Kidney (tissue), 14 donors: ENCODE measurements around the gene CLIC4. TPM values are rescaled to one million over a fixed set of nuclear protein-coding genes. Genes with fewer than 3 reads are reported as not detected.

Experiments used
- DNase-seq, 5 donors: peaks; one replicate each; pipeline ENCODE4 v3.0.0-alpha.2; 2013 to 2020
- FAIRE-seq: peaks from 2 replicates; lab custom pipeline; 2012; peaks lifted over from hg19 to GRCh38; lab: Jason Lieb, UNC
- H3K27ac ChIP-seq, 2 donors: one replicate each; pipeline ENCODE4 v1.7.0; 2013; ENCODE audit warnings: low read depth in 2 of 2, low read length in 2 of 2, inconsistent platforms in 1 of 2
- H3K27me3 ChIP-seq: one replicate; pipeline ENCODE4 v1.7.1; 2013; ENCODE audit warnings: low read length, inconsistent platforms; ENCODE audit not compliant: control insufficient read depth, insufficient read depth
- H3K36me3 ChIP-seq, 3 donors: one replicate each; pipeline versions ENCODE4 v1.7.0 to v1.7.1; 2013; ENCODE audit warnings: low read length in 3 of 3, control low read depth in 1 of 3, inconsistent platforms in 1 of 3; ENCODE audit not compliant: insufficient read depth in 3 of 3, control insufficient read depth in 2 of 3
- H3K4me1 ChIP-seq, 3 donors: one replicate each; pipeline versions ENCODE4 v1.7.0 to v1.7.1; 2013; ENCODE audit warnings: low read length in 3 of 3, inconsistent platforms in 1 of 3, low read depth in 1 of 3; ENCODE audit not compliant: control insufficient read depth in 2 of 3, insufficient read depth in 2 of 3
- H3K4me3 ChIP-seq, 3 donors: one replicate each; pipeline versions ENCODE4 v1.7.0 to v1.8.1; 2013; ENCODE audit warnings: low read length in 3 of 3, control low read depth in 1 of 3, inconsistent platforms in 1 of 3
- H3K9ac ChIP-seq, 3 donors: one replicate each; pipeline versions ENCODE4 v1.7.0 to v1.7.1; 2013; ENCODE audit warnings: low read length in 3 of 3, control low read depth in 1 of 3, inconsistent platforms in 1 of 3
- H3K9me3 ChIP-seq, 3 donors: one replicate each; pipeline versions ENCODE4 v1.7.0 to v1.7.1; 2013; ENCODE audit warnings: low read length in 3 of 3, control low read depth in 1 of 3, inconsistent platforms in 1 of 3; ENCODE audit not compliant: control insufficient read depth in 2 of 3, insufficient read depth in 1 of 3
- CTCF ChIP-seq: IDR thresholded peaks from 3 replicates; pipeline ENCODE4 v1.5.1; 2012; ENCODE audit warnings: mild to moderate bottlenecking, moderate library complexity, borderline replicate concordance; ENCODE audit not compliant: insufficient read depth; ENCODE audit errors: extremely low read depth
- intact Hi-C: fragments of 100-400 bp; cut with DNase I; formaldehyde crosslinking; loops from one replicate; pipeline ENCODE4 v1.11.1; 2022
- polyA plus RNA-seq: library from polyadenylated mRNA; stranded (reverse); fragments of 350-450 nt; fragmentation: Illumina TruSeq; extraction: RNeasy Lipid Tissue Mini Kit (QIAGEN cat#74804); gene quantifications from one replicate; pipeline ENCODE4 v1.2.3, GENCODE V29; 2014; ENCODE audit warnings: low read depth, low replicate concordance; ENCODE audit not compliant: insufficient read depth
- total RNA-seq: library from RNA; stranded (reverse); fragmentation: NEBNext Ultra II Directional; extraction: Animal tissue kit (Norgen Biotek cat#: 25700); gene quantifications from one replicate; pipeline ENCODE4 v1.2.1, GENCODE V29; 2021
- donor health status: control.
- donor health status: control.
- donor health status: control.
- donor health status: control.
- donor health status: control.
- donor health status: DM: yes; HTN: yes; CAD: no.
- donor health status: Normal renal cell carcinoma (clear cell type).

Gene CLIC4
- total and polyA plus RNA-seq, 2 donors from 2014 or later, result 72.7 to 315 TPM

DNA sequence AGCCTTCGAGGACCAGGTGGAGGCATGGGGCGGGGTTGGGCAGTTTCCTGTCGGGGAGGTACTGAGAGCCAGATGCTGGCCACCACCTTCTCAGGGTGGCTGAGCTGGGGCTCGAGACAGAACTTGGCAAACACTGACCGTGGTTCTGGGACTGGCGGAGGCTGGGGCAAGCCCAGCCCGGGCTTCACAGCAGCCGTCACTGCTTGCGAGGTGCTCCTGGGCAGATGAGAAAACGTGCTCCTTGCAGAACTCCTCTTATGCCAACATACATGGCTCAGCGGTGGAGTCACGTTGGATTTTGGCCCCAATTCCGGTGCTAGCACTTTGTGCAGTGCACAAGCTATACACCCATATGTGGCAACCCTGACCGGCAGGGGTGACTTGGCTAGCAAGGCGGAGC, 115.6 kb downstream of the CLIC4 start:
- DNase-seq (no peak), FAIRE-seq (no peak)
- Histone ChIP-seq H3K9me3 (no peaks in the 10 kb centered on the region), H3K27me3 (no peaks in the 10 kb centered on the region), H3K27ac (no peak overlapping the region), H3K4me1 (peaks cover 0 to 4% (median 0%) of the 10 kb centered on the region in 3 donors), H3K9ac (no peak overlapping the region), H3K4me3 (no peak overlapping the region), H3K36me3 (no peaks in the 10 kb centered on the region)
- no peak for TF ChIP-seq CTCF
- intact Hi-C loops, result no loop called here

DNA sequence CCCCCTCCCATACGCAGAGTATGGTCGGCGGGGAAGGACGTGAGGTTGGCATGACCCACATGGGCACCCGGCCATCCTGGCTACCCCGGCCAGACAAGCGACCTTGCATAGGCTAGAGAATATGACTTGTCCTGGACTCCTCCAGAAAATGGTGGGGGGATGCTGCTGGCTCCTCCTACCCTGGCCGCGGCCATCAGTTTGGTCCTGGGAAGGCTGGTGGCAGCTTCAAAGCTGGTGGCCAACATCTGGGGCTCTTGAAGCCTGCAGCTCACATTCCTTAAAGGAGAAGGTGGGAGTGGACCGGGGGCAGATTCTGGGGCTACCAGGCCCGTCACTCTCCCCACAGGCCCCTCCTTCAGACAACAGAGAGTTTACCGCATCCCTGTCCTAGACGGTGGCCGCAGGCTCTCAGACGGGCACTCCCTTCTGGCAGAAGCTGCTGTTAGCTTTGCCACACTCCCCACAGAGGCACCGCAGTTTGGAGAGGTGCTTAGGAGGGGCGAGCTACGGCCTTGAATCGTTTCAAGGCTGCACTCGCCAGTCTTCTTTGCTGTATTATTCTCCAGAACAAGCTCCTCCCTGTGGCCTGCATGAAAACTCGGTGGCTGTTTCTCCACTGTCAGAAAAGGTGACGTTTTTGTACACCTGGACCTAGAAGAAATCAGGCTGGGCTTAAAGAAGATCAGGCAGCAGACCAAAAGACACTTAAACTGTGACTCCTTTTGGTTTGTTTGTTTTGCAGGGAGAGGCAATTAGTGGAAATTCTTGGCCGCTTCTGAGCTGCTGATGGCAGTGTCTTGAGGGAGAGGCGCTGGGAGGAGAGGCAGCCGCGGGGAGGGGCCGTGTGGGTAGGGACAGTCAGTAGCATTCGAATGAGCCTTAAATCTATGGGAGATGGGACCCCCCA, 116.8 kb downstream of the CLIC4 start:
- FAIRE-seq (no peak), DNase-seq (peak in 3 of 5 donors; percentile 41 to 65 (median 45))
- peaks cover 0 to 4% (median 0%) of the 10 kb centered on the region in 3 donors for H3K4me1 ChIP-seq
- H3K9me3 ChIP-seq, result no peaks in the 10 kb centered on the region
- H3K27me3 ChIP-seq, result no peaks in the 10 kb centered on the region
- H3K4me3 ChIP-seq, result no peak overlapping the region
- no peak overlapping the region for H3K9ac ChIP-seq
- intact Hi-C loops, result no loop called here
- no peaks in the 10 kb centered on the region for H3K36me3 ChIP-seq
- H3K27ac ChIP-seq, result no peak overlapping the region
- no peak for TF ChIP-seq CTCF

- Histone ChIP-seq H3K27ac (no peak overlapping the region), H3K4me3 (no peak overlapping the region), H3K9ac (no peak overlapping the region), H3K27me3 (no peaks in the 10 kb centered on the region), H3K4me1 (peaks cover 0 to 4% (median 0%) of the 10 kb centered on the region in 3 donors), H3K36me3 (no peaks in the 10 kb centered on the region), H3K9me3 (no peaks in the 10 kb centered on the region)
- FAIRE-seq (no peak), DNase-seq (no peak)
- TF ChIP-seq CTCF, result no peak
- intact Hi-C loops, result no loop called here
These were observed 117.7 kb downstream of the CLIC4 start for GRCh38 chr1:24862775-24863483.
